Measurements from ENCODE around the gene STAT1.
"Not testable (repeated sequence)": the region's sequence is repeated elsewhere in the genome, so short reads cannot be mapped to it uniquely, and the experiment has no call there.

The STAT1 gene

GRCh38 chr2:191006997-191007783, 6.8 kb downstream of the STAT1 start:
- no peak for DNase-seq (ENCODE audit: low spot score)

- no peak for DNase-seq (ENCODE audit: low spot score)
Measured at GRCh38 chr2:191006297-191006696, 7.7 kb downstream of the STAT1 start.

- DNase-seq (ENCODE audit: low spot score): no peak
Measured at GRCh38 chr2:191003405-191004309, 10.3 kb downstream of the STAT1 start.

GRCh38 chr2:191001624-191002023, 12.3 kb downstream of the STAT1 start:
- DNase-seq (ENCODE audit: low spot score): no peak

GRCh38 chr2:191001032-191001431, 12.9 kb downstream of the STAT1 start:
- DNase-seq (ENCODE audit: low spot score): no peak

- DNase-seq (ENCODE audit: low spot score): no peak
Measured at GRCh38 chr2:190999949-191000665, 13.9 kb downstream of the STAT1 start.

GRCh38 chr2:190999058-190999457, 14.9 kb downstream of the STAT1 start:
- no peak for DNase-seq (ENCODE audit: low spot score)

- no peak for DNase-seq (ENCODE audit: low spot score)
Measured at GRCh38 chr2:190997526-190998113, 16.4 kb downstream of the STAT1 start.

GRCh38 chr2:190996947-190997346, 17.0 kb downstream of the STAT1 start:
- DNase-seq (ENCODE audit: low spot score): no peak

GRCh38 chr2:190996338-190996946, 17.5 kb downstream of the STAT1 start:
- DNase-seq (ENCODE audit: low spot score): peak; percentile 68

GRCh38 chr2:190995315-190995714, 18.7 kb downstream of the STAT1 start:
- DNase-seq (ENCODE audit: low spot score): not testable (repeated sequence)

- DNase-seq (ENCODE audit: low spot score): no peak
Measured at GRCh38 chr2:190994148-190994547, 19.8 kb downstream of the STAT1 start.

- DNase-seq (ENCODE audit: low spot score): no peak
Measured at GRCh38 chr2:190993292-190993643, 20.7 kb downstream of the STAT1 start.

- DNase-seq (ENCODE audit: low spot score): no peak
Measured at GRCh38 chr2:190990132-190990531, 23.8 kb downstream of the STAT1 start.

- DNase-seq (ENCODE audit: low spot score): no peak
Measured at GRCh38 chr2:190988910-190989309, 25.1 kb downstream of the STAT1 start.

GRCh38 chr2:190987938-190988337, 26.0 kb downstream of the STAT1 start:
- no peak for DNase-seq (ENCODE audit: low spot score)

- DNase-seq (ENCODE audit: low spot score): no peak
Measured at GRCh38 chr2:190987116-190987515, 26.9 kb downstream of the STAT1 start.

- no peak for DNase-seq (ENCODE audit: low spot score)
Measured at GRCh38 chr2:190986221-190986953, 27.6 kb downstream of the STAT1 start.

GRCh38 chr2:190984595-190984994, 29.4 kb downstream of the STAT1 start:
- DNase-seq (ENCODE audit: low spot score): no peak

- no peak for DNase-seq (ENCODE audit: low spot score)
Measured at GRCh38 chr2:190982262-190983034, 31.5 kb downstream of the STAT1 start.
